GF-D8 (cell line): ENCODE measurements around the gene CMIP.
"Not testable (repeated sequence)": the region's sequence is repeated elsewhere in the genome, so short reads cannot be mapped to it uniquely, and the experiment has no call there.

Experiments used
- DNase-seq: peaks from one replicate; lab custom pipeline; 2025; lab: John Stamatoyannopoulos, UW

Gene CMIP

DNA sequence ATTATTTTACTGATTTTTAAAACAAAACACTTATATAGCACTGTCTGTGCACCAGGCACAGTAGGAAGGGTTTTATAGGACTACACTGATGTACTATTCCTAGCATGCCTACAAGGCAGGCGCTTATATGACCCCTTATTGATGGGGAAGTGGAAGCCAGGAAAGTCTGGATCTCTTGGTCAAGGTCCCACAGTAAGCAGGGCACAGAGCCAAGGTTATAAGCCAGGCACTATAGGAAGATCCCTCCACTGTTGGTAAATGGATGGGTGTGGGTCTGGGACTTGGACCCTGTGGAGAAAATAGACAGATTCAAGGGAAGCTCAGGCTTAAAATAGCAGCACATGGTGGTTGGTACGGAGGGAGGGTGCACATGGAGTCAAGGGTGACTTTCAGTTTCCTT is 275.4 kb downstream of the CMIP start:
- no peak for DNase-seq

DNA sequence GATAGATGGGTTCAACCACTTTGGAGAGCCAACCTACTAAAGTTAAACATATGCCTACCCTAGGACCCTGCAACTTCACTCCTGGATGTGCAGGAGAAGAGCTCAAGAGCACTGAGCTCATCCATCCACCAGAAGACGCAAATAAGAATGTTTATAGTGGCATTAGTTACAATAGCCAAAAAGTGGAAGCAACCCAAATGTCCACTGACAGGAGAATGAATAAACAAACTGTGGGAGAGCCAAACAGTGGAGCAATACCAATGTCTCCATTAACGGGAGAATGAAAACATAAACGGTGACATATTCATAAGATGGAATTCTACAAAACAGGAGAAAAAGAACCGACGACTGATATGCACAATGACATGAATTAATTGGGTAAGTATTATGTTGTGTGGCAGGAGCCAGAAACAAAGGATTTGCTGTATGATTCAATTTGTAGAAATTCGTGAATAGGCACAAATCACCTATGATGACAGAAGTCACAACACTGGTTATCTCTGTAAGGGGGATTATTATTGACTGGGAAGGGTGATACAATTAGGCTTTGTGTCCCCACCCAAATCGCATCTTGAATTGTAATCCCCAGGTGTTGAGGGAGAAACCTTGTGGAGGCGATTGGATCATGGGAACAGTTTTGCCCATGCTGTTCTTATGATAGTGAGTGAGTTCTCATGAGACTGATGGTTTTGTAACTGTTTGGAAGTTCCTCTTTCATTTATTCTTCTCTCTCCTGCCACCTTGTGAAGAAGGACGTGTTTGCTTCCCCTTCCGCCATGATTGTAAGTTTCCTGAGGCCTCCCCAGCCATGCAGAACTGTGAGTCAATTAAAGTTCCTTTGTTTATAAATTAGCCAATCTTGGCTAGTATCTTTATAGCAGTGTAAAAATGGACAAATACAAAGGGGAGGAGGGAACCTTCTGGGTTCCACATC is 276.6 kb downstream of the CMIP start:
- DNase-seq: peak; percentile 63

DNA sequence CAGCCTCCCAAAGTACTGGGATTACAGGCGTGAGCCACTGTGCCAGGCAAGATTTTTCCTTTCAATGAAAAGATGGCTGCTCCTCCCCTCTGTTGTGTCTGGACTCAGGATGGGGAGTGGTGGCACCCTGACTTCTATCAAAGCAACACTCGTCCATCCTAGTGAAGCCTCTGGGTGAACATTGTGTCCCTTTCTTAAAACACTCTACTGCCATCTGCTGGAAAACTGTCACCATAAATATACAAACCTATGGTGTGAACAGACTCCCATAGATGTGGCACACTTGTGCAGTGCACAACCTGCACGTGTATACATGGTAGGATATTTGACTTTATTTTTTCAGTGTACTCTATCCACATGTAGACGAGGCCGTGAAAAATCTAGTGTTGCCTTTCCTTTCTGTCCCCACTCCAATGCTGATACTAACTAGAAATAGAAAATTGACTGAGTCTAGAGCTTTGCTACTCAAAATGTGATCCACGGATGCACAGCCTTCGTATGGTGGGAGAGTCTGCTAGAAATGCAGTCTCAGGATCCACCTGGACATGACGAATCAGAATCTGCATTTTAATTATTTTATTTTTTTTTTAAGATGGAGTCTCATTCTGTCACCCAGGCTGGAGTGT is 278.6 kb downstream of the CMIP start:
- DNase-seq: peak; percentile 44

DNA sequence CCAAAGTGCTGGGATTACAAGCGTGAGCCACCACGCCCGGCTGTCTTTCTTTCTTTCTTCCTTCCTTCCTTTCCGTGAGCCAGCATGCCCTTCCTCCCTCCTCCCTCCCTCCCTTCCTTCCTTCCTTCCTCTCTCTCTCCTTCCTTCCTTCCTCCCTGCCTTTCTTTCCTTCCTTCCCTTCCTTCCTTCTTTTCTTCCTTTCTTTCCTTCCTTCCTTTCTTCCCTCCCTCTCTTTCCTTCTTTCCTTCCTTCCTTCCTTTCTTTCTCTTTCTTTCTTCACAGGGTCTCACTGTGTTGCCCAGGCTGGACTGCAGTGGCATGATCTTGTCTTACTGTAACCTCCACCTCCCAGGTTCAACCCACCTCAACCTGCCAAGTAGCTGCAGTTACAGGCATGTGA is 283.8 kb downstream of the CMIP start:
- DNase-seq: no peak

DNA sequence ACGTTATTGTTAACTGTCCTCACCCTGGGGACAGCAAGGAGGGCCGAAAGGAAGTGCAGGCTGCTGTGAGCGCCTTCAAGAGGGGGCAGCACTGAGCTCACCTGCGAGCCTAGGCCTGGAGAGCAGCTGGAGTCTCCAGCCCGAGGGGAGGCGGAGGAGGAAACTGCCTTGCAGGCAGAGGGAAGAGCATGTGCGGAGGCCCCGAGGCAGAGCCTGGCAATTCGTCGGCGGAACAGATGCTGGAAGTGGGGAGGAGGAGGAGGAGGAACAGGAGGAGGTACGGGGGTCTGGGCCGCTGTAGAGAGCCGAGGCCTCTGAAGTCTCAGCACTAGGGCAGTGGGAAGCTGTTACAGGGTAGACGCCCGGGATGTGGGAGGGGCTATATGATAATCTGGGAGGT is 284.8 kb downstream of the CMIP start:
- DNase-seq: no peak

GRCh38 chr16:81730090-81731051 is 285.8 kb downstream of the CMIP start:
- DNase-seq: no peak

DNA sequence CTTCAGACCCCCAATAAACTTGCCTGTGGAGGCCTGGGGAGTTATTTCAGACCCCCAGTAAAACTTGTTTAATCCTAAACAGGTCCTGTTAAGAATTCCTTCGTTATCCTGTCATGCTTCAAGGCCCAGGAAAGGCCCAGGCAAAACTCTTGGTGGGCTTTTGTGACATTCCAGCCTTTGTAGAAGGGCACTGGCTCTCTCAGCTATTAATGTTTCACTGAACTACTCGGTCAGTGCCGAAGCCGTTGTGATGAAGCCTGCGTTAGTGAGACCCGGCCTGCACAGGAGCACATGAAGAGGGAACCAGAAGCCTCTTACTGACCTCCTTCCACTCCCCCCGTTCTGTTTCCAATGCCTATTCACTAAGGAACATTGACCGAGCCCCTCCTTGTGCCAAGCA is 287.0 kb downstream of the CMIP start:
- DNase-seq: no peak

- DNase-seq: no peak
Measured at GRCh38 chr16:81732699-81733098, 288.1 kb downstream of the CMIP start.

DNA sequence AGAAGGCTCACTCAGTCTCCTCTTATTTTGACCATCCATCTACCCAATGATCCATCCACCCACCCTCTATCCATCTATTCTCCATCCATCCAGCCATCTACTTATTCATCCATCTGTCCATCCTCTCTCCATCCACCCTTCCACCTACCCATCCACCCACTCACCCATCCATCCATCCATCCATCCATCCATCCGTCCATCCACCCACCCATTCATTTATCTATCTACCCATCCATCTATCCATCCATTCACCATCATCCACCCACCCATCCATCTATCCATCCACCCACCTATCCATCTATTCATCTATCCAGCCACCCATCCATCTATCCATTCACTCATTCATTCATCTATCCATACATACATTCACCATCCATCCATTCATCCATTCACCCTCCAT is 288.7 kb downstream of the CMIP start:
- no peak for DNase-seq

- no peak for DNase-seq
Measured at GRCh38 chr16:81734632-81735434, 290.2 kb downstream of the CMIP start.

DNA sequence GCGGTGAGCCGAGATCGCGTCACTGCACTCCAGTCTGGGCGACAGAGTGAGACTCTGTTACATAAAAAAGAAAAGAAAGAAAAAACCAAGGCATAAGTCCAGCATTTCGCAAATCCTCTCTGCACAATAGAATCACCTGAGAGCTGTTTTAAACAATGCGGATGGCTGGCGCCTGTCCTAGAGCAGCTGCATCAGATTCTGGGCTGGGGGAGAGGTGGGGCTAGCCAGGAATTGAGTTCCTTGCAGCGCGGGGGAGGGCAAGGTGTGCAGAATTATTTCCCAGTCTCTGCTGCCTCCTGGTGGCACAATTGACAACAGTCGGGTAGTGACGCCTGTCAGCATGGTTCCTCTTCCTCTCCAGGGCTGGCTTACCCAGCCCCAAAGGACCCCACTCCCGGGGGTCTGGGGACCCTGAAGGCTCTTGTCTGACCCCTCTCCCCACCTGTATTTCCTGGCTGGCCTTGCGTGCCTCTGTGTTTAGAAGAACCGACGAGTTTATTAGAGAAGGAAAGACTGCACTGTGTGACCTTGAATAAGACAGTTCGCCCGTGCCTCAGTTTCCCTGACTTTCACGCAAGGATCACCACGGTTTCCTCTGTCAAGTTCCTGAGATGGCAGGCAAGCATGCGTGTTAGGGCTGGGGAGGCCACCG is 293.4 kb downstream of the CMIP start:
- DNase-seq: peak; percentile 38

- DNase-seq: peak; percentile 95
Measured at GRCh38 chr16:81738783-81739496, 294.3 kb downstream of the CMIP start.

DNA sequence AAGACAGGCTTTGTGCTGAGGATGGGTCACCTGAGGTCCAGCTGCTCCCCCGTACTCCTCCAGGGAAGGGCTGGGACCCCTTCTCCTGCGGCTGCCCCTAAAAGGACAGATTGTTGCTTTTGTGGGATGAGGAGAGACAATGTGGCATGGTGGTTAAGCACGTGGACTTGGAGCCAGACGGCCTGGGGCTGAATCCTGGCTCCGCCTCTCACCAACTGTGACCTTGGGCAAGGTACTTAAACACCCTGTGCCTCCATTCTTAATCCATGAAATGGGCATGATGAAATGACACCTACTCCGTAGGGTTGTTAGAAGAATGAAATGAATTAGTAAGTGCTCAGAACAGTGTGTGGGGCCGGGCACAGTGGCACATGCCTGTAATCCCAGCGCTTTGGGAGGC is 294.9 kb downstream of the CMIP start:
- DNase-seq: peak; percentile 31

DNA sequence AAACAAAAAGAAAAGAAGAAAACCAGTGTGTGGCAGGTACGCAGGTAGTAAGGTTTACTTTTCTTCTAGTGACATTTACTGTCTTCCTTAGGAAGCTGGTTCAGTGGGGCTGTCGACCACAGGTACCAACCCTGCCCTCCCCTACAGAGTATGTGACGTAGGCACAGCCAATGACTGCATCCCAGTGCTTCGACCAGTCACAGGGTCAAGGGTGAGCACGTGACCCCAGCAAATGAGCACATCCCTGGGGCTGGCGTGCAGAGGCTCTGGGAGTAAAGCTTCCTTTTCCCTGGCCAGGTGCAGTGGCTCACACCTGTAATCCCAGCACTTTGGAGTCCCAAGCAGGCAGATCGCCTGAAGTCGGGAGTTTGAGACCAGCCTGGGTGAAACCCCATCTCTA is 295.6 kb downstream of the CMIP start:
- DNase-seq: peak; percentile 33

DNA sequence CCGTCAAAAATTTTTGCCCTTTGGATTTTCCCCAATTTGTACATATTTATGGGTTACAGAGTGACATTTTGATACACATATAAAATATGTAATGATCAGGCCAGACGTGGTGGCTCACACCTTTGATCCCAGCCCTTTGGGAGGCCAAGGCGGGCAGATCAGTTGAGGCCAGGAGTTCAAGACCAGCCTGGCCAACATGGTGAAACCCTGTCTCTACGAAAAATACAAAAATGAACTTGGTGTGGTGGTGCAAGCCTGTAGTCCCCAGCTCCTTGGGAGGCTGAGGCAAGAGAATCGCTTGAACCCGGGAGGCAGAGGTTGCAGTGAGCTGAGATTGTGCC is 296.8 kb downstream of the CMIP start:
- DNase-seq: not testable (repeated sequence)

- no peak for DNase-seq
Measured at GRCh38 chr16:81744385-81744784, 299.8 kb downstream of the CMIP start.

GRCh38 chr16:81744911-81745310 is 300.3 kb downstream of the CMIP start:
- no peak for DNase-seq

DNA sequence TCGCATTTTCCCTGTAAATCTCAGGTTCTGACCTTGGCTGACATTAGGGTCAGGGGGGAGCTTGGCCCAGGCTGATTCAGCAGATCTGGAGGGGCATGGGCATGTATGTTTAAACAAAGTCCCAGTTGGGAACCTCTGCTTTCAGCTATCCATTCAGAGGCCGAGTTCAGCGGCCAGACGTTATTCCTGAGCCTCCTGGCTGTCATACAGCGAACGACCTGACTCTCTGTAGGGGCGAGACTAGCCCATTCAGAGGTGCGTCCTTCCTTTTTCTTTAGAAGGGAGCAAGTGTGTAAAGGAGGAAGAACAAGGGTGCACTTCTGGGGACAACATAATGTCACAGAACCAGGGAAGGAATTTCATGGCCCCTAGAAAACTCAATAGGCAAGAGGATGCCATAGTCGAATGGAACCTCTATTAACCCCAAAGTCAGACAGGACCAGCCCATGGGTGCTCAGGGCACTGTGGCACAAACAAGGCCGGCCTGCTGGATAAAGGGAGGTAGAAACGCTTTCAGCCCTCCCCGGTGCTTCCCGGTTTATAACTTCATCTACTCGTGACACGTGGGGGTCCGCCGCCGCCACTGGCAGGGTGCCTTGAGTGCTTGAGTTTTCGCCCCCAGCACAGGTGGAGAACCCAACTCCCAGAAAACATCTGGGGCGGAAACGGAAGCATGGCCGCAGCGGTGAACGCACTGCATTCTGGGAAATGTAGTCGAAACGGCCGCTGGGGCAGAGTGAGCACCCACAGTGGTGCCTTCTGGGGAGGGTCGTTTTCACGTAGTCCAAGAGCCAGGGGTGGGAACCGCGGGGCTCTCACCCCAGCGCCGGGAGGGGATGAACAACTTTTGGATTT is 301.3 kb downstream of the CMIP start:
- DNase-seq: peak; percentile 21

DNA sequence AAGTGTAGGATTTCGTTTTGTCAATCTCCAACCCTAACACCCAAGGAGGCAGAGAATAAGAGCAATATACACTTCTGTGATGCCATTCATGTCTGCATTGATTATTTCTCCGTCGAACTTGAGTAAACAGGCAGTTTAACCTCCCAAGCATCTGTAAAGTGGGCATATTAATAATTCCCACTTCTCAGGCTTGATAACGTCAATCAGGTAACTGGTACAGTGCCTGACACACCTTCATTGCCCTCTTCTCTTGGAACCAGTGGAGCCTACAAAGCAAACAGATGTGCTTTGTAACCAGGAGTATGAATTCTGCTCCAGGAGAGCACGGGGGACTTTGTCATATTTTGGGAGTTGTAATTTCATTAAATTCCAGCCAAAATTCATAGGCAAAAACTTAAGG is 302.0 kb downstream of the CMIP start:
- no peak for DNase-seq
